Measurements from ENCODE around the gene ZBTB3. TPM values are rescaled to one million over a fixed set of nuclear protein-coding genes. Genes with fewer than 3 reads are reported as not detected.

Gene ZBTB3
- total and polyA plus RNA-seq, 9 of the 15 experiments (the other 6 are each of a cell fraction or from before 2014, with no cell fraction given) = 1.9 to 10.0 (median 4.9) TPM

DNA sequence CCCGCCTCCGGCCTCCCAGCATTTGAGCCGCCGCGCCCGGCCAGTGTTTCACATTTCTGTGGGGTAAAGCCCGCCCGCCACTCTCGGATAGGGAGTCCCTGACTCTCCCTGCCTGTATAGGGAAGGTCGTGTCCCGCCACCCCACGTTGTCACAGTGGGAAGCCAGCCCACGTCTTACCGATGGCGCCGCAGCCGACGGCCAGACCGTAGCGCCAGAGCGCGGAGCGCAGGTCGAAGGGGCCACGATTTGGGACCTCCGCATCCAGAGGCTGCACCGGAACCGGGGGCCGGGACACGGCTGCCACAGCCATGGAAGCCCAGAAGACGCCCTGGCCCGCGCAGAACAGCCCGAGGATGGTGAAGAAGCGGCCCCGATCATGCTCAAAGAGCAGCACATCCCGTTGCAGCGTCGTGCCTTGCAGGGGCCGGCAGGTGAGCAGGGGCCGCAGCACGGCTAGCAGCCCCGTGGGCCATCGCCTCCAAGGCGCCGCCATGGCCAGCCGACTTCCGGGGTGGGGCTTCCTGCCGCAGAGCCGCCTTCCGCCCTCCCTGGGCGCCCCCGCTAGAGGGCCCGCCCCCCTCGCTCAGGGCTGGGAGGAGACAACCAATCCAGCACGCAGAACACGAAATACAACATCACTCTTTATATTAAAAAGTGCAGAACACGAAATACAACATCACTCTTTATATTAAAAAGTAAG lies 37.7 kb upstream of the ZBTB3 start, which contains the start of gene TMEM223 (continued):
- TF ChIP-seq, protein P1, sequence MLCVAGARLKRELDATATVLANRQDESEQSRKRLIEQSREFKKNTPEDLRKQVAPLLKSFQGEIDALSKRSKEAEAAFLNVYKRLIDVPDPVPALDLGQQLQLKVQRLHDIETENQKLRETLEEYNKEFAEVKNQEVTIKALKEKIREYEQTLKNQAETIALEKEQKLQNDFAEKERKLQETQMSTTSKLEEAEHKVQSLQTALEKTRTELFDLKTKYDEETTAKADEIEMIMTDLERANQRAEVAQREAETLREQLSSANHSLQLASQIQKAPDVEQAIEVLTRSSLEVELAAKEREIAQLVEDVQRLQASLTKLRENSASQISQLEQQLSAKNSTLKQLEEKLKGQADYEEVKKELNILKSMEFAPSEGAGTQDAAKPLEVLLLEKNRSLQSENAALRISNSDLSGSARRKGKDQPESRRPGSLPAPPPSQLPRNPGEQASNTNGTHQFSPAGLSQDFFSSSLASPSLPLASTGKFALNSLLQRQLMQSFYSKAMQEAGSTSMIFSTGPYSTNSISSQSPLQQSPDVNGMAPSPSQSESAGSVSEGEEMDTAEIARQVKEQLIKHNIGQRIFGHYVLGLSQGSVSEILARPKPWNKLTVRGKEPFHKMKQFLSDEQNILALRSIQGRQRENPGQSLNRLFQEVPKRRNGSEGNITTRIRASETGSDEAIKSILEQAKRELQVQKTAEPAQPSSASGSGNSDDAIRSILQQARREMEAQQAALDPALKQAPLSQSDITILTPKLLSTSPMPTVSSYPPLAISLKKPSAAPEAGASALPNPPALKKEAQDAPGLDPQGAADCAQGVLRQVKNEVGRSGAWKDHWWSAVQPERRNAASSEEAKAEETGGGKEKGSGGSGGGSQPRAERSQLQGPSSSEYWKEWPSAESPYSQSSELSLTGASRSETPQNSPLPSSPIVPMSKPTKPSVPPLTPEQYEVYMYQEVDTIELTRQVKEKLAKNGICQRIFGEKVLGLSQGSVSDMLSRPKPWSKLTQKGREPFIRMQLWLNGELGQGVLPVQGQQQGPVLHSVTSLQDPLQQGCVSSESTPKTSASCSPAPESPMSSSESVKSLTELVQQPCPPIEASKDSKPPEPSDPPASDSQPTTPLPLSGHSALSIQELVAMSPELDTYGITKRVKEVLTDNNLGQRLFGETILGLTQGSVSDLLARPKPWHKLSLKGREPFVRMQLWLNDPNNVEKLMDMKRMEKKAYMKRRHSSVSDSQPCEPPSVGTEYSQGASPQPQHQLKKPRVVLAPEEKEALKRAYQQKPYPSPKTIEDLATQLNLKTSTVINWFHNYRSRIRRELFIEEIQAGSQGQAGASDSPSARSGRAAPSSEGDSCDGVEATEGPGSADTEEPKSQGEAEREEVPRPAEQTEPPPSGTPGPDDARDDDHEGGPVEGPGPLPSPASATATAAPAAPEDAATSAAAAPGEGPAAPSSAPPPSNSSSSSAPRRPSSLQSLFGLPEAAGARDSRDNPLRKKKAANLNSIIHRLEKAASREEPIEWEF (CRISPR knock-in tag; IDR thresholded peaks at IDR 0.05) = no peak
- TF ChIP-seq NFYB (IDR thresholded peaks at IDR 0.05; ENCODE audit: extremely low read depth, insufficient read length) = no peak
- TF ChIP-seq, protein P2, sequence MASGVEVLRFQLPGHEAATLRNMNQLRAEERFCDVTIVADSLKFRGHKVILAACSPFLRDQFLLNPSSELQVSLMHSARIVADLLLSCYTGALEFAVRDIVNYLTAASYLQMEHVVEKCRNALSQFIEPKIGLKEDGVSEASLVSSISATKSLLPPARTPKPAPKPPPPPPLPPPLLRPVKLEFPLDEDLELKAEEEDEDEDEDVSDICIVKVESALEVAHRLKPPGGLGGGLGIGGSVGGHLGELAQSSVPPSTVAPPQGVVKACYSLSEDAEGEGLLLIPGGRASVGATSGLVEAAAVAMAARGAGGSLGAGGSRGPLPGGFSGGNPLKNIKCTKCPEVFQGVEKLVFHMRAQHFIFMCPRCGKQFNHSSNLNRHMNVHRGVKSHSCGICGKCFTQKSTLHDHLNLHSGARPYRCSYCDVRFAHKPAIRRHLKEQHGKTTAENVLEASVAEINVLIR (CRISPR knock-in tag; IDR thresholded peaks at IDR 0.05) = no peak
- no peak for TF ChIP-seq ZNF165 (CRISPR knock-in tag; IDR thresholded peaks at IDR 0.05; ENCODE audit: borderline replicate concordance)
- TF ChIP-seq CREB1 (IDR thresholded peaks at IDR 0.05) = no peak; the same call in 1 of the 2 replicates
- TF ChIP-seq CREB1 (CRISPR knock-in tag; IDR thresholded peaks at IDR 0.05) = no peak
- peak; percentile 66; the same call in 1 of the 2 replicates for TF ChIP-seq ZNF77 (CRISPR knock-in tag; IDR thresholded peaks at IDR 0.05)
- TF ChIP-seq ILK (tag; IDR thresholded peaks at IDR 0.05; ENCODE audit: borderline replicate concordance, low read depth) = no peak
- no peak; the same call in 1 of the 2 replicates for TF ChIP-seq HDAC8 (tag; IDR thresholded peaks at IDR 0.05)
- TF ChIP-seq, protein P3, sequence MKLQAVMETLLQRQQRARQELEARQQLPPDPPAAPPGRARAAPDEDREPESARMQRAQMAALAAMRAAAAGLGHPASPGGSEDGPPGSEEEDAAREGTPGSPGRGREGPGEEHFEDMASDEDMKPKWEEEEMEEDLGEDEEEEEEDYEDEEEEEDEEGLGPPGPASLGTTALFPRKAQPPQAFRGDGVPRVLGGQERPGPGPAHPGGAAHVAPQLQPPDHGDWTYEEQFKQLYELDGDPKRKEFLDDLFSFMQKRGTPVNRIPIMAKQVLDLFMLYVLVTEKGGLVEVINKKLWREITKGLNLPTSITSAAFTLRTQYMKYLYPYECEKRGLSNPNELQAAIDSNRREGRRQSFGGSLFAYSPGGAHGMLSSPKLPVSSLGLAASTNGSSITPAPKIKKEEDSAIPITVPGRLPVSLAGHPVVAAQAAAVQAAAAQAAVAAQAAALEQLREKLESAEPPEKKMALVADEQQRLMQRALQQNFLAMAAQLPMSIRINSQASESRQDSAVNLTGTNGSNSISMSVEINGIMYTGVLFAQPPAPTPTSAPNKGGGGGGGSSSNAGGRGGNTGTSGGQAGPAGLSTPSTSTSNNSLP (IDR thresholded peaks at IDR 0.05; ENCODE audit: borderline replicate concordance, low read depth, low read length) = 0 out of 2 replicates have a peak, but pooled peaks have one; percentile 11
- peak; percentile 75 for TF ChIP-seq PHF20 (IDR thresholded peaks at IDR 0.05; ENCODE audit: partially characterized antibody)
- TF ChIP-seq PHF21A (IDR thresholded peaks at IDR 0.05; ENCODE audit: borderline replicate concordance, low read depth) = no peak
- TF ChIP-seq HNRNPL (IDR thresholded peaks at IDR 0.05; ENCODE audit: low read depth, low read length) = no peak
- TF ChIP-seq, protein P4, sequence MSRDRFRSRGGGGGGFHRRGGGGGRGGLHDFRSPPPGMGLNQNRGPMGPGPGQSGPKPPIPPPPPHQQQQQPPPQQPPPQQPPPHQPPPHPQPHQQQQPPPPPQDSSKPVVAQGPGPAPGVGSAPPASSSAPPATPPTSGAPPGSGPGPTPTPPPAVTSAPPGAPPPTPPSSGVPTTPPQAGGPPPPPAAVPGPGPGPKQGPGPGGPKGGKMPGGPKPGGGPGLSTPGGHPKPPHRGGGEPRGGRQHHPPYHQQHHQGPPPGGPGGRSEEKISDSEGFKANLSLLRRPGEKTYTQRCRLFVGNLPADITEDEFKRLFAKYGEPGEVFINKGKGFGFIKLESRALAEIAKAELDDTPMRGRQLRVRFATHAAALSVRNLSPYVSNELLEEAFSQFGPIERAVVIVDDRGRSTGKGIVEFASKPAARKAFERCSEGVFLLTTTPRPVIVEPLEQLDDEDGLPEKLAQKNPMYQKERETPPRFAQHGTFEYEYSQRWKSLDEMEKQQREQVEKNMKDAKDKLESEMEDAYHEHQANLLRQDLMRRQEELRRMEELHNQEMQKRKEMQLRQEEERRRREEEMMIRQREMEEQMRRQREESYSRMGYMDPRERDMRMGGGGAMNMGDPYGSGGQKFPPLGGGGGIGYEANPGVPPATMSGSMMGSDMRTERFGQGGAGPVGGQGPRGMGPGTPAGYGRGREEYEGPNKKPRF (IDR thresholded peaks at IDR 0.05; ENCODE audit: low read depth, low read length) = no peak
- TF ChIP-seq PHTF2 (CRISPR knock-in tag; IDR thresholded peaks at IDR 0.05) = no peak
- TF ChIP-seq JUNB (CRISPR knock-in tag; conservative IDR thresholded peaks at IDR 0.05) = no peak
- no peak for TF ChIP-seq TCF7 (IDR thresholded peaks at IDR 0.05; ENCODE audit: borderline replicate concordance)

Data from K562 (cell line).